B cell (primary cell): ENCODE results near the gene SLK. TPM values are rescaled to one million over a fixed set of nuclear protein-coding genes. Genes with fewer than 3 reads are reported as not detected.

Experiments used
- ATAC-seq: fragments of 200-7000 bp; cut with Tn5 transposase; one replicate; pipeline ENCODE4 v1.10.0; 2021; ENCODE audit warnings: low read depth, mild to moderate bottlenecking, moderate number of reproducible peaks, moderate library complexity
- CTCF ChIA-PET: fragments of 350-600 bp; sonication (Branson Sonifier 250); formaldehyde crosslinking; loops from one replicate; lab custom pipeline; 2021; ENCODE audit warnings: antibody characterized with exemption, inconsistent platforms; lab: Charles Lee
- POLR2A ChIA-PET: fragments of 350-600 bp; sonication (Branson Sonifier 250); formaldehyde crosslinking; loops from one replicate; lab custom pipeline; 2021; ENCODE audit warnings: antibody characterized with exemption; lab: Charles Lee
- DNase-seq: peaks from one replicate; pipeline ENCODE4 v3.0.0; 2013
- H2AFZ ChIP-seq: 2 replicates; pipeline ENCODE4 v1.6.1; 2012; ENCODE audit warnings: mild to moderate bottlenecking, low read depth, low read length; ENCODE audit not compliant: insufficient read depth, poor library complexity, severe bottlenecking
- H3K27ac ChIP-seq, 2 donors: 1 replicate in 1 of 2; 2 replicates in 1 of 2; pipeline ENCODE4 v1.5.1; 2012 to 2013; ENCODE audit warnings: low read length in 2 of 2, mild to moderate bottlenecking in 2 of 2, moderate library complexity in 1 of 2
- H3K27me3 ChIP-seq, 4 experiments: fragments of 200-600 bp in 1 of 4; sonication (generic) in 1 of 4; replicated peaks in 1 of 4; 1 replicate in 2 of 4; 2 replicates in 2 of 4; pipeline versions ENCODE4 v1.6.1 to v1.7.0; 2013 to 2016; ENCODE audit warnings: low read length in 3 of 4, mild to moderate bottlenecking in 2 of 4, mixed read lengths in 1 of 4, moderate library complexity in 1 of 4; ENCODE audit not compliant: insufficient read depth in 4 of 4, control insufficient read depth in 3 of 4; ENCODE audit errors: control extremely low read depth in 1 of 4
- H3K36me3 ChIP-seq, 2 experiments: replicated peaks in 1 of 2; 1 replicate in 1 of 2; 2 replicates in 1 of 2; pipeline versions ENCODE4 v1.6.1 to v1.7.1; 2013; ENCODE audit warnings: low read length in 1 of 2; ENCODE audit not compliant: insufficient read depth in 2 of 2, control insufficient read depth in 1 of 2; ENCODE audit errors: control extremely low read depth in 1 of 2, extremely low read depth in 1 of 2
- H3K4me1 ChIP-seq, 2 donors: fragments of 200-600 bp in 1 of 2; sonication (generic) in 1 of 2; 1 replicate in 1 of 2; 2 replicates in 1 of 2; pipeline versions ENCODE4 v1.5.1 to v1.6.1; 2013 to 2017; ENCODE audit warnings: low read length in 2 of 2; ENCODE audit not compliant: control insufficient read depth in 2 of 2, insufficient read depth in 2 of 2
- H3K4me2 ChIP-seq: replicated peaks from 2 replicates; pipeline ENCODE3; 2012; ENCODE audit warnings: mild to moderate bottlenecking, low read depth, low read length; ENCODE audit not compliant: poor library complexity, severe bottlenecking
- H3K4me3 ChIP-seq, 5 experiments: fragments of 200-600 bp in 1 of 5; sonication (generic) in 1 of 5; 1 replicate in 3 of 5; 2 replicates in 2 of 5; pipeline versions ENCODE4 v1.5.1 to v1.7.0; 2011 to 2016; ENCODE audit warnings: low read length in 4 of 5, mild to moderate bottlenecking in 4 of 5, low read depth in 2 of 5, control low read depth in 1 of 5, moderate library complexity in 1 of 5; ENCODE audit not compliant: insufficient read depth in 1 of 5; ENCODE audit errors: control extremely low read depth in 1 of 5, extremely low read depth in 1 of 5
- H3K79me2 ChIP-seq: fragments of 200-600 bp; sonication (generic); one replicate; pipeline ENCODE4 v1.6.0; 2016; ENCODE audit warnings: low read length; ENCODE audit not compliant: control insufficient read depth, insufficient read depth
- H3K9ac ChIP-seq: fragments of 200-600 bp; sonication (generic); 2 replicates; pipeline ENCODE4 v1.6.1; 2017; ENCODE audit warnings: mild to moderate bottlenecking, low read length, moderate library complexity
- H3K9me3 ChIP-seq, 3 donors: one replicate each; pipeline versions ENCODE4 v1.6.1 to v1.7.1; 2013; ENCODE audit warnings: low read length in 2 of 3; ENCODE audit not compliant: control insufficient read depth in 2 of 3, insufficient read depth in 1 of 3; ENCODE audit errors: control extremely low read depth in 1 of 3
- H4K20me1 ChIP-seq: 2 replicates; pipeline ENCODE4 v1.6.0; 2012; ENCODE audit warnings: mild to moderate bottlenecking, low read length; ENCODE audit not compliant: insufficient read depth, control insufficient read depth, poor library complexity, severe bottlenecking
- H3K27ac Mint-ChIP-seq: one replicate; pipeline ENCODE4 v1.8.0; 2021; ENCODE audit warnings: mixed read lengths
- H3K27me3 Mint-ChIP-seq: one replicate; pipeline ENCODE4 v1.8.0; 2021; ENCODE audit warnings: mixed read lengths
- H3K4me1 Mint-ChIP-seq: one replicate; pipeline ENCODE4 v1.8.0; 2021; ENCODE audit warnings: mixed read lengths
- H3K4me3 Mint-ChIP-seq: one replicate; pipeline ENCODE4 v1.8.0; 2021; ENCODE audit warnings: mixed read lengths
- H3K9me3 Mint-ChIP-seq: one replicate; pipeline ENCODE4 v1.8.0; 2022; ENCODE audit warnings: mixed read lengths; ENCODE audit not compliant: insufficient read depth
- CTCF ChIP-seq: fragments of 200-600 bp; IDR thresholded peaks from one replicate; pipeline ENCODE4 v1.8.0; 2022; ENCODE audit warnings: antibody characterized with exemption, mild to moderate bottlenecking
- EZH2 ChIP-seq: IDR thresholded peaks from 2 replicates; pipeline ENCODE4 v1.6.1; 2012; ENCODE audit warnings: borderline replicate concordance, low read depth, mild to moderate bottlenecking, moderate library complexity, low read length; ENCODE audit not compliant: insufficient read depth, poor library complexity, severe bottlenecking
- WGBS: methylation state at CpG from one replicate; pipeline ENCODE4 v1.1.5; 2013; ENCODE audit warnings: missing lambda C conversion rate; ENCODE audit not compliant: insufficient coverage; 5-methylcytosine and 5-hydroxymethylcytosine counted together
- intact Hi-C: fragments of 100-400 bp; cut with micrococcal nuclease; formaldehyde crosslinking; loops from one replicate; pipeline ENCODE4 v1.10.0; 2022
- polyA plus RNA-seq: library from polyadenylated mRNA; depleted of rRNA; stranded (reverse); fragments of >200 nt; gene quantifications from 2 replicates; pipeline ENCODE4 v1.2.3, GENCODE V29; 2012
- total RNA-seq, 2 donors: library from RNA; stranded (reverse); fragments of 120-200 nt in 1 of 2; gene quantifications; 1 replicate in 1 of 2; 2 replicates in 1 of 2; pipeline versions ENCODE4 v1.2.3 to v1.2.4, GENCODE V29; 2013 to 2022

SLK gene
- total and polyA plus RNA-seq, 2 donors (not counting 1 experiment from before 2014, with no cell fraction given) = 2.9 to 24.5 TPM

GRCh38 chr10:104033401-104033930 is 66.5 kb downstream of the SLK start:
- Mint-ChIP-seq H3K27ac (no peak overlapping the region), H3K4me3 (no peak overlapping the region), H3K27me3 (no peaks in the 10 kb centered on the region), H3K4me1 (no peaks in the 10 kb centered on the region), H3K9me3 (no peaks in the 10 kb centered on the region)
- Histone ChIP-seq H3K9ac (no peak overlapping the region), H4K20me1 (no peaks in the 10 kb centered on the region), H3K4me2 (no peak overlapping the region), H3K9me3 (no peaks in the 10 kb centered on the region), H3K27ac (no peak overlapping the region), H3K27me3 (no peaks in the 10 kb centered on the region), H3K4me3 (no peak overlapping the region), H2AFZ (no peak overlapping the region), H3K36me3 (no peaks in the 10 kb centered on the region), H3K4me1 (no peaks in the 10 kb centered on the region), H3K79me2 (no peaks in the 10 kb centered on the region)
- intact Hi-C loops = no loop called here
- DNase-seq (no peak), ATAC-seq (no peak)
- WGBS = 86% methylated on average over 10 of the region's 12 CpGs
- ChIA-PET CTCF (no interaction called here), POLR2A (no interaction called here)
- no peak for TF ChIP-seq CTCF
- no peak for TF ChIP-seq EZH2

GRCh38 chr10:104033966-104034365 is 67.0 kb downstream of the SLK start:
- Histone ChIP-seq H3K9ac (no peak overlapping the region), H3K79me2 (no peaks in the 10 kb centered on the region), H3K9me3 (no peaks in the 10 kb centered on the region), H2AFZ (no peak overlapping the region), H4K20me1 (no peaks in the 10 kb centered on the region), H3K4me2 (no peak overlapping the region), H3K36me3 (no peaks in the 10 kb centered on the region), H3K27me3 (no peaks in the 10 kb centered on the region), H3K4me3 (no peak overlapping the region), H3K4me1 (no peaks in the 10 kb centered on the region), H3K27ac (no peak overlapping the region)
- TF ChIP-seq EZH2 (no peak), CTCF (no peak)
- Mint-ChIP-seq H3K9me3 (no peaks in the 10 kb centered on the region), H3K27me3 (no peaks in the 10 kb centered on the region), H3K27ac (no peak overlapping the region), H3K4me1 (no peaks in the 10 kb centered on the region), H3K4me3 (no peak overlapping the region)
- 98% methylated on average over 11 of the region's 11 CpGs for WGBS
- ATAC-seq (no peak), DNase-seq (no peak)
- intact Hi-C loops = no loop called here
- ChIA-PET CTCF (no interaction called here), POLR2A (no interaction called here)
